Measurements from ENCODE around the gene EFCAB10. TPM values are rescaled to one million over a fixed set of nuclear protein-coding genes. Genes with fewer than 3 reads are reported as not detected.
"Not testable (repeated sequence)": the region's sequence is repeated elsewhere in the genome, so short reads cannot be mapped to it uniquely, and the experiment has no call there.

Gene EFCAB10
- total and polyA plus RNA-seq, 4 donors = 4.5 to 23.2 (median 12.7) TPM

- Histone ChIP-seq H3K4me1 (ENCODE audit: control insufficient read depth in 5 of 5, insufficient read depth in 5 of 5, low read length in 5 of 5) (peaks cover 0 to 4% (median 3%) of the 10 kb centered on the region in 5 donors), H3K36me3 (ENCODE audit: control insufficient read depth in 4 of 4, insufficient read depth in 4 of 4, low read length in 4 of 4) (peaks cover 0 to 7% (median 2%) of the 10 kb centered on the region in 4 donors), H3K9ac (ENCODE audit: insufficient read depth in 1 of 2, low read length in 2 of 2) (peak within 1 kb of the TSS; percentile 76 to 95), H3K9me3 (ENCODE audit: control insufficient read depth in 4 of 4, insufficient read depth in 3 of 4, low read length in 3 of 4) (no peaks in the 10 kb centered on the region), H3K27ac (ENCODE audit: low read depth in 1 of 2, low read length in 1 of 2) (peak within 1 kb of the TSS; percentile 88 to 89), H3K27me3 (ENCODE audit: control insufficient read depth in 3 of 3, insufficient read depth in 3 of 3, low read length in 2 of 3) (no peaks in the 10 kb centered on the region), H3K4me3 (peak within 1 kb of the TSS; percentile 86)
- peak; percentile 92 to 96 (median 93) for DNase-seq
- peak; percentile 95 for ATAC-seq (ENCODE audit: insufficient read depth, low FRiP score)
- TF ChIP-seq CTCF (IDR thresholded peaks at IDR 0.05; ENCODE audit: control extremely low read depth, extremely low read depth) = no peak
- WGBS, 2 donors = 0% methylated on average over 87 to 96 of the region's 96 CpGs
Observed at GRCh38 chr7:105521717-105522463, 59.4 kb downstream of the EFCAB10 start, which contains the start of gene PUS7. Gene PUS7, minus strand, starts transcription at chr7:105522271. Its CDS starts 13,759 bp downstream, at chr7:105508512.

GRCh38 chr7:105521027-105521716, 60.1 kb downstream of the EFCAB10 start:
- WGBS, 2 donors = 11 to 15% methylated on average over 25 of the region's 25 CpGs
- no peak for TF ChIP-seq CTCF (IDR thresholded peaks at IDR 0.05; ENCODE audit: control extremely low read depth, extremely low read depth)

GRCh38 chr7:105520620-105521019, 60.7 kb downstream of the EFCAB10 start:
- DNase-seq, H3K4me3 ChIP-seq: not testable (repeated sequence)
- 94 to 95% methylated on average over 7 of the region's 7 CpGs for whole genome bisulfite sequencing, 2 donors

More at GRCh38 chr7:105521027-105521716, 60.1 kb downstream of the EFCAB10 start:
- Histone ChIP-seq H3K27me3 (ENCODE audit: control insufficient read depth in 3 of 3, insufficient read depth in 3 of 3, low read length in 2 of 3) (no peaks in the 10 kb centered on the region), H3K36me3 (ENCODE audit: control insufficient read depth in 4 of 4, insufficient read depth in 4 of 4, low read length in 4 of 4) (peaks cover 0 to 7% (median 2%) of the 10 kb centered on the region in 4 donors), H3K27ac (ENCODE audit: low read depth in 1 of 2, low read length in 1 of 2) (peak overlapping the region; percentile 85 to 89), H3K9ac (ENCODE audit: insufficient read depth in 1 of 2, low read length in 2 of 2) (peak overlapping the region; percentile 67 to 76), H3K4me3 (peak overlapping the region; percentile 86), H3K9me3 (ENCODE audit: control insufficient read depth in 4 of 4, insufficient read depth in 3 of 4, low read length in 3 of 4) (no peaks in the 10 kb centered on the region), H3K4me1 (ENCODE audit: control insufficient read depth in 5 of 5, insufficient read depth in 5 of 5, low read length in 5 of 5) (peaks cover 0 to 4% (median 3%) of the 10 kb centered on the region in 5 donors)
- ATAC-seq (ENCODE audit: insufficient read depth, low FRiP score) (peak; percentile 50), DNase-seq (peak; percentile 76 to 82 (median 81))

GRCh38 chr7:105519353-105519752, 61.9 kb downstream of the EFCAB10 start:
- DNase-seq (no peak), ATAC-seq (ENCODE audit: insufficient read depth, low FRiP score) (no peak)
- peaks cover 0 to 4% (median 3%) of the 10 kb centered on the region in 5 donors for H3K4me1 ChIP-seq (ENCODE audit: control insufficient read depth in 5 of 5, insufficient read depth in 5 of 5, low read length in 5 of 5)
- H3K9me3 ChIP-seq (ENCODE audit: control insufficient read depth in 4 of 4, insufficient read depth in 3 of 4, low read length in 3 of 4) = no peaks in the 10 kb centered on the region
- H3K9ac ChIP-seq (ENCODE audit: insufficient read depth in 1 of 2, low read length in 2 of 2) = no peak overlapping the region
- H3K27me3 ChIP-seq (ENCODE audit: control insufficient read depth in 3 of 3, insufficient read depth in 3 of 3, low read length in 2 of 3) = no peaks in the 10 kb centered on the region
- no peak overlapping the region for H3K4me3 ChIP-seq
- no peak for TF ChIP-seq CTCF (IDR thresholded peaks at IDR 0.05; ENCODE audit: control extremely low read depth, extremely low read depth)
- H3K36me3 ChIP-seq (ENCODE audit: control insufficient read depth in 4 of 4, insufficient read depth in 4 of 4, low read length in 4 of 4) = peaks cover 0 to 7% (median 2%) of the 10 kb centered on the region in 4 donors
- 91 to 93% methylated on average over 6 of the region's 6 CpGs for WGBS, 2 donors
- no peak overlapping the region for H3K27ac ChIP-seq (ENCODE audit: low read depth in 1 of 2, low read length in 1 of 2)

More at GRCh38 chr7:105520620-105521019, 60.7 kb downstream of the EFCAB10 start:
- H3K9me3 ChIP-seq (ENCODE audit: control insufficient read depth in 4 of 4, insufficient read depth in 3 of 4, low read length in 3 of 4); H3K27me3 ChIP-seq (ENCODE audit: control insufficient read depth in 3 of 3, insufficient read depth in 3 of 3, low read length in 2 of 3); ATAC-seq (ENCODE audit: insufficient read depth, low FRiP score); H3K4me1 ChIP-seq (ENCODE audit: control insufficient read depth in 5 of 5, insufficient read depth in 5 of 5, low read length in 5 of 5); H3K36me3 ChIP-seq (ENCODE audit: control insufficient read depth in 4 of 4, insufficient read depth in 4 of 4, low read length in 4 of 4); H3K9ac ChIP-seq (ENCODE audit: insufficient read depth in 1 of 2, low read length in 2 of 2); H3K27ac ChIP-seq (ENCODE audit: low read depth in 1 of 2, low read length in 1 of 2): not testable (repeated sequence)

GRCh38 chr7:105515610-105516009, 65.7 kb downstream of the EFCAB10 start:
- not testable (repeated sequence) for ATAC-seq (ENCODE audit: insufficient read depth, low FRiP score); H3K9me3 ChIP-seq (ENCODE audit: control insufficient read depth in 4 of 4, insufficient read depth in 3 of 4, low read length in 3 of 4); H3K27me3 ChIP-seq (ENCODE audit: control insufficient read depth in 3 of 3, insufficient read depth in 3 of 3, low read length in 2 of 3); DNase-seq; H3K27ac ChIP-seq (ENCODE audit: low read depth in 1 of 2, low read length in 1 of 2); H3K4me1 ChIP-seq (ENCODE audit: control insufficient read depth in 5 of 5, insufficient read depth in 5 of 5, low read length in 5 of 5); H3K9ac ChIP-seq (ENCODE audit: insufficient read depth in 1 of 2, low read length in 2 of 2); H3K36me3 ChIP-seq (ENCODE audit: control insufficient read depth in 4 of 4, insufficient read depth in 4 of 4, low read length in 4 of 4); H3K4me3 ChIP-seq
- WGBS, 2 donors = 95 to 97% methylated on average over 7 of the region's 7 CpGs
